B cell (primary cell): ENCODE results near the gene HNF1B. TPM values are rescaled to one million over a fixed set of nuclear protein-coding genes. Genes with fewer than 3 reads are reported as not detected.
A peak's percentile ranks its signal among the peaks of the same experiment; 100 is the strongest.

Experiments used
- ATAC-seq: fragments of 200-7000 bp; cut with Tn5 transposase; one replicate; pipeline ENCODE4 v1.10.0; 2021; ENCODE audit warnings: low read depth, mild to moderate bottlenecking, moderate number of reproducible peaks, moderate library complexity
- CTCF ChIA-PET: fragments of 350-600 bp; sonication (Branson Sonifier 250); formaldehyde crosslinking; loops from one replicate; lab custom pipeline; 2021; ENCODE audit warnings: antibody characterized with exemption, inconsistent platforms; lab: Charles Lee
- POLR2A ChIA-PET: fragments of 350-600 bp; sonication (Branson Sonifier 250); formaldehyde crosslinking; loops from one replicate; lab custom pipeline; 2021; ENCODE audit warnings: antibody characterized with exemption; lab: Charles Lee
- DNase-seq: peaks from one replicate; pipeline ENCODE4 v3.0.0; 2013
- H2AFZ ChIP-seq: 2 replicates; pipeline ENCODE4 v1.6.1; 2012; ENCODE audit warnings: mild to moderate bottlenecking, low read depth, low read length; ENCODE audit not compliant: insufficient read depth, poor library complexity, severe bottlenecking
- H3K27ac ChIP-seq, 2 donors: 1 replicate in 1 of 2; 2 replicates in 1 of 2; pipeline ENCODE4 v1.5.1; 2012 to 2013; ENCODE audit warnings: low read length in 2 of 2, mild to moderate bottlenecking in 2 of 2, moderate library complexity in 1 of 2
- H3K27me3 ChIP-seq, 4 experiments: fragments of 200-600 bp in 1 of 4; sonication (generic) in 1 of 4; replicated peaks in 1 of 4; 1 replicate in 2 of 4; 2 replicates in 2 of 4; pipeline versions ENCODE4 v1.6.1 to v1.7.0; 2013 to 2016; ENCODE audit warnings: low read length in 3 of 4, mild to moderate bottlenecking in 2 of 4, mixed read lengths in 1 of 4, moderate library complexity in 1 of 4; ENCODE audit not compliant: insufficient read depth in 4 of 4, control insufficient read depth in 3 of 4; ENCODE audit errors: control extremely low read depth in 1 of 4
- H3K36me3 ChIP-seq, 2 experiments: replicated peaks in 1 of 2; 1 replicate in 1 of 2; 2 replicates in 1 of 2; pipeline versions ENCODE4 v1.6.1 to v1.7.1; 2013; ENCODE audit warnings: low read length in 1 of 2; ENCODE audit not compliant: insufficient read depth in 2 of 2, control insufficient read depth in 1 of 2; ENCODE audit errors: control extremely low read depth in 1 of 2, extremely low read depth in 1 of 2
- H3K4me1 ChIP-seq, 2 donors: fragments of 200-600 bp in 1 of 2; sonication (generic) in 1 of 2; 1 replicate in 1 of 2; 2 replicates in 1 of 2; pipeline versions ENCODE4 v1.5.1 to v1.6.1; 2013 to 2017; ENCODE audit warnings: low read length in 2 of 2; ENCODE audit not compliant: control insufficient read depth in 2 of 2, insufficient read depth in 2 of 2
- H3K4me2 ChIP-seq: replicated peaks from 2 replicates; pipeline ENCODE3; 2012; ENCODE audit warnings: mild to moderate bottlenecking, low read depth, low read length; ENCODE audit not compliant: poor library complexity, severe bottlenecking
- H3K4me3 ChIP-seq, 5 experiments: fragments of 200-600 bp in 1 of 5; sonication (generic) in 1 of 5; 1 replicate in 3 of 5; 2 replicates in 2 of 5; pipeline versions ENCODE4 v1.5.1 to v1.7.0; 2011 to 2016; ENCODE audit warnings: low read length in 4 of 5, mild to moderate bottlenecking in 4 of 5, low read depth in 2 of 5, control low read depth in 1 of 5, moderate library complexity in 1 of 5; ENCODE audit not compliant: insufficient read depth in 1 of 5; ENCODE audit errors: control extremely low read depth in 1 of 5, extremely low read depth in 1 of 5
- H3K79me2 ChIP-seq: fragments of 200-600 bp; sonication (generic); one replicate; pipeline ENCODE4 v1.6.0; 2016; ENCODE audit warnings: low read length; ENCODE audit not compliant: control insufficient read depth, insufficient read depth
- H3K9ac ChIP-seq: fragments of 200-600 bp; sonication (generic); 2 replicates; pipeline ENCODE4 v1.6.1; 2017; ENCODE audit warnings: mild to moderate bottlenecking, low read length, moderate library complexity
- H3K9me3 ChIP-seq, 3 donors: one replicate each; pipeline versions ENCODE4 v1.6.1 to v1.7.1; 2013; ENCODE audit warnings: low read length in 2 of 3; ENCODE audit not compliant: control insufficient read depth in 2 of 3, insufficient read depth in 1 of 3; ENCODE audit errors: control extremely low read depth in 1 of 3
- H4K20me1 ChIP-seq: 2 replicates; pipeline ENCODE4 v1.6.0; 2012; ENCODE audit warnings: mild to moderate bottlenecking, low read length; ENCODE audit not compliant: insufficient read depth, control insufficient read depth, poor library complexity, severe bottlenecking
- H3K27ac Mint-ChIP-seq: one replicate; pipeline ENCODE4 v1.8.0; 2021; ENCODE audit warnings: mixed read lengths
- H3K27me3 Mint-ChIP-seq: one replicate; pipeline ENCODE4 v1.8.0; 2021; ENCODE audit warnings: mixed read lengths
- H3K4me1 Mint-ChIP-seq: one replicate; pipeline ENCODE4 v1.8.0; 2021; ENCODE audit warnings: mixed read lengths
- H3K4me3 Mint-ChIP-seq: one replicate; pipeline ENCODE4 v1.8.0; 2021; ENCODE audit warnings: mixed read lengths
- H3K9me3 Mint-ChIP-seq: one replicate; pipeline ENCODE4 v1.8.0; 2022; ENCODE audit warnings: mixed read lengths; ENCODE audit not compliant: insufficient read depth
- CTCF ChIP-seq: fragments of 200-600 bp; IDR thresholded peaks from one replicate; pipeline ENCODE4 v1.8.0; 2022; ENCODE audit warnings: antibody characterized with exemption, mild to moderate bottlenecking
- EZH2 ChIP-seq: IDR thresholded peaks from 2 replicates; pipeline ENCODE4 v1.6.1; 2012; ENCODE audit warnings: borderline replicate concordance, low read depth, mild to moderate bottlenecking, moderate library complexity, low read length; ENCODE audit not compliant: insufficient read depth, poor library complexity, severe bottlenecking
- WGBS: methylation state at CpG from one replicate; pipeline ENCODE4 v1.1.5; 2013; ENCODE audit warnings: missing lambda C conversion rate; ENCODE audit not compliant: insufficient coverage; 5-methylcytosine and 5-hydroxymethylcytosine counted together
- intact Hi-C: fragments of 100-400 bp; cut with micrococcal nuclease; formaldehyde crosslinking; loops from one replicate; pipeline ENCODE4 v1.10.0; 2022
- polyA plus RNA-seq: library from polyadenylated mRNA; depleted of rRNA; stranded (reverse); fragments of >200 nt; gene quantifications from 2 replicates; pipeline ENCODE4 v1.2.3, GENCODE V29; 2012
- total RNA-seq, 2 donors: library from RNA; stranded (reverse); fragments of 120-200 nt in 1 of 2; gene quantifications; 1 replicate in 1 of 2; 2 replicates in 1 of 2; pipeline versions ENCODE4 v1.2.3 to v1.2.4, GENCODE V29; 2013 to 2022

Gene HNF1B
- total and polyA plus RNA-seq, 2 donors (not counting 1 experiment from before 2014, with no cell fraction given), result 1.5 TPM; not detected in 1

- no peak for DNase-seq
- intact Hi-C loops, result loop anchor here (1.0 kb wide), 3 partner anchors 33 to 202 kb away; partner anchors contain the start of gene SYNRG
- H3K36me3 ChIP-seq, result peaks cover 4 to 15% of the 10 kb centered on the region in 2 experiments
Observed at GRCh38 chr17:37642681-37643080, 102.2 kb downstream of the HNF1B start.

GRCh38 chr17:37640015-37640414 is 104.8 kb downstream of the HNF1B start:
- TF ChIP-seq CTCF, result no peak
- TF ChIP-seq EZH2, result no peak
- Histone ChIP-seq H3K9me3 (peaks cover 0 to 3% (median 0%) of the 10 kb centered on the region in 3 donors), H3K4me2 (no peak overlapping the region), H3K4me3 (no peak overlapping the region), H2AFZ (no peak overlapping the region), H3K79me2 (peaks cover 70% of the 10 kb centered on the region), H4K20me1 (peaks cover 21% of the 10 kb centered on the region), H3K4me1 (peaks cover 16 to 17% of the 10 kb centered on the region in 2 donors), H3K27ac (no peak overlapping the region), H3K36me3 (peaks cover 13 to 27% of the 10 kb centered on the region in 2 experiments), H3K27me3 (peaks cover 0 to 12% (median 9%) of the 10 kb centered on the region in 4 experiments), H3K9ac (no peak overlapping the region)
- ATAC-seq (no peak), DNase-seq (no peak)
- ChIA-PET POLR2A (no interaction called here), CTCF (no interaction called here)
- no peak overlapping the region for H3K27ac Mint-ChIP-seq
- peaks cover 8% of the 10 kb centered on the region for H3K27me3 Mint-ChIP-seq
- intact Hi-C loops, result no loop called here
- H3K4me1 Mint-ChIP-seq, result peaks cover 29% of the 10 kb centered on the region
- H3K4me3 Mint-ChIP-seq, result no peak overlapping the region
- H3K9me3 Mint-ChIP-seq, result no peaks in the 10 kb centered on the region

More at GRCh38 chr17:37642681-37643080, 102.2 kb downstream of the HNF1B start:
- Histone ChIP-seq H3K4me1 (peaks cover 16 to 17% of the 10 kb centered on the region in 2 donors), H3K27ac (peak overlapping the region; percentile 64 to 77), H3K27me3 (peaks cover 0 to 24% (median 17%) of the 10 kb centered on the region in 4 experiments), H4K20me1 (peaks cover 14% of the 10 kb centered on the region), H3K4me3 (peak overlapping the region; percentile 62 to 97 (median 85)), H3K79me2 (peaks cover 59% of the 10 kb centered on the region), H3K4me2 (peak overlapping the region; percentile 82), H3K9ac (peak overlapping the region; percentile 74), H2AFZ (peak overlapping the region; percentile 81), H3K9me3 (no peaks in the 10 kb centered on the region)
- Mint-ChIP-seq H3K4me1 (peaks cover 29% of the 10 kb centered on the region), H3K9me3 (no peaks in the 10 kb centered on the region), H3K27ac (peak overlapping the region; percentile 91), H3K27me3 (peaks cover 24% of the 10 kb centered on the region), H3K4me3 (peak overlapping the region; percentile 94)
- POLR2A ChIA-PET, result no interaction called here
- CTCF ChIA-PET, result interaction anchor here (1.2 to 2.1 kb wide), 2 partner anchors 33 to 149 kb away, joined by 5 to 8 read pairs; no protein-coding TSS in a partner anchor
- no peak for TF ChIP-seq EZH2
- no peak for TF ChIP-seq CTCF
- ATAC-seq, result no peak
- 0% methylated on average over 2 of the region's 7 CpGs for WGBS
